NCI-H2081 (cell line): ENCODE results near the gene ZGRF1.
"Not testable (repeated sequence)": the region's sequence is repeated elsewhere in the genome, so short reads cannot be mapped to it uniquely, and the experiment has no call there.

Source experiments
- DNase-seq, 2 experiments: peaks; one replicate each; lab custom pipeline; 2025; lab: John Stamatoyannopoulos, UW

ZGRF1 gene

GRCh38 chr4:112557676-112558411 is 78.9 kb downstream of the ZGRF1 start:
- DNase-seq, result no peak

GRCh38 chr4:112554271-112554670 is 82.4 kb downstream of the ZGRF1 start:
- DNase-seq, result not testable (repeated sequence)

DNA sequence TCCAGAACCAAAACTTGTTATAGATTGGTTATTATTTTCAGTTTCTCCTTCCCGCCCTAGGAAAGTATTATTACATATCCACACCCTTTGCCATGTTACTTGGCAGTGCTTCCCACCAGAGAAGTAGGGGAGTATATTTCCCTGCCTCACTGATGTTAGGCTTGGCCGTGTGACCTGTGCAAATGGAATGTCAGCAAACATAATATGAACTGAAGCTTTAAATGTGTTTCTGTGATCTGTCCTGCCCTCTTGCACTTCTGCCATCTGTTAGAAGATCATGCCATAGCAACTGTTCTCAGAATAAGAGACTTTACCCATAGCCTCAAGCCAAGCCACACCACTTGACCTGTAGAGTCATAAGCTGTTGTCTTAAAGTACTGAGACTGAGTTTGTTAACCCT is 84.0 kb downstream of the ZGRF1 start:
- DNase-seq, result no peak

DNA sequence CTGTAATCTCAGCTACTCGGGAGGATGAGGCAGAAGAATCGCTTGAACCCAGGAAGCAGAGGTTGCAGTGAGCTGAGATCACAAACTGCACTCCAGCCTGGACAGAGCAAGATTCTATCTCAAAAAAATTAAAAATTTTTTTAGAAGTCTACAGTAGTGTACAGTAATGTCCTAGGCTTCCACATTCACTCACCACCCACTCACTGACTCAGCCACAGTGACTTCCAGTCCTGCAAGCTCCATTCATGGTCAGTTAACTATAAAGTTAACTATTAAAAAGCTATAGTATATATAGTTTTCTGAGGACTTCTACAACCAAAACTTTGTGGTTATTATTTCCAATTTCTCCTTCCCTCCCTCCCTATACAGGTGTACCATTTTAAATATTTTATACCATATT is 86.0 kb downstream of the ZGRF1 start:
- no peak for DNase-seq

DNA sequence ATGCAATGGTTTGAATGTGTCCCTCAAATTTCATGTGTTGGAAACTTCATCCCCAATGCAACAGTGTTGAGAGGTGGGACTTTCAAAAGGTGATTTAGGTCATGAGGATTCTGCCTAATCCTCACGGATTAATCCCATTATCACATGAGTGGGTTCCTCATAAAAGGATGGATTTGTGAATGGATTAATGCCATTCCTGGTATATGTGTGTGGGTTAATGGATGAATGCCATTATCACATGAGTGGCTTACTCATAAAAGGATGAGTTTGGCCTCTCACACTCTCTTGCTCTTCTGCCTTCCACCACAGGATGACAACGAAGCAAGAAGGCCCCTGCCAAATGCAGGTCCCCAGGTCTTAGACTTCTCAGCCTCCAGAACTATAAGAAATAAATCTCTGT is 90.2 kb downstream of the ZGRF1 start:
- DNase-seq, result no peak

GRCh38 chr4:112545346-112545745 is 91.4 kb downstream of the ZGRF1 start:
- DNase-seq, result no peak

GRCh38 chr4:112540695-112541094 is 96.0 kb downstream of the ZGRF1 start:
- DNase-seq, result no peak

DNA sequence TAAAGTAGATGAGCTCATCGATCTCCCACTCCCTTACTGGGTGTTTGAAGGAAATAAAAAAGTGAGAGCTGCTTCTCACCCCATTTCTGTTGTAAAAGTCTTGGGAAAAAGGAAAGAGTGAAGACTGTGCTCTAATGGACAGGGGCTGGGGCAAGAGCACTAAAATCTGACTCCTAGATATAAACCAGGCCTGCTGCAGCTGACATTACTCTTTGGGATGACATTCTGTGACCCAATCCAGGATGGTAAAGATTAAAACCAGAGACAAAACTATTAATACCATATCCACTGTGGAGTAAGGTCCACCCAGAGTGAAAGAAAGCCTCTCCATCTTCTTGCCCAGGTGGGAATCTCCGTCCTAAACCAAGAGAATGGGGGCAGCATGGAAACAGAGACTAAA is 100.6 kb downstream of the ZGRF1 start:
- no peak for DNase-seq

- DNase-seq, result no peak
Measured at GRCh38 chr4:112532267-112532666, 104.4 kb downstream of the ZGRF1 start.

DNA sequence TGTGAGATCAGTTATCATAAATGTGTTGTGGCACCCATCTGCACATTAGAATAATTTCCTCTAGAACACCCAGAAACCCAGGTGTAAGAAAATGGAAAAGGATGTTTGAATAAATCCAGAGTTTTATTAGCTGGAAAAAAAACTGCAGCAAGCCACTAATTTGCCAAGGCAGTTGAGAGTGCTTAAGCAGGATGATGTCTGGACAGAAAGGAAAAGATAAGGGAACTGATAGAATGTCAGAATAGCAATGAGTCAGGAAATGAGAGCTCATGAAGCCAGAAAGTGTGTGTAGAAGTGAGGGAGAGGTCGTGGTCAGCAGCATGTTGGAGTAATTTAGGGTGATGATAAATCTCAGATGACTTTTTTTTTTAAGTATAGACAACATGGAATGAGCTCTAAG is 105.6 kb downstream of the ZGRF1 start:
- DNase-seq, result no peak

- DNase-seq, result no peak
Measured at GRCh38 chr4:112526061-112526460, 110.6 kb downstream of the ZGRF1 start.

DNA sequence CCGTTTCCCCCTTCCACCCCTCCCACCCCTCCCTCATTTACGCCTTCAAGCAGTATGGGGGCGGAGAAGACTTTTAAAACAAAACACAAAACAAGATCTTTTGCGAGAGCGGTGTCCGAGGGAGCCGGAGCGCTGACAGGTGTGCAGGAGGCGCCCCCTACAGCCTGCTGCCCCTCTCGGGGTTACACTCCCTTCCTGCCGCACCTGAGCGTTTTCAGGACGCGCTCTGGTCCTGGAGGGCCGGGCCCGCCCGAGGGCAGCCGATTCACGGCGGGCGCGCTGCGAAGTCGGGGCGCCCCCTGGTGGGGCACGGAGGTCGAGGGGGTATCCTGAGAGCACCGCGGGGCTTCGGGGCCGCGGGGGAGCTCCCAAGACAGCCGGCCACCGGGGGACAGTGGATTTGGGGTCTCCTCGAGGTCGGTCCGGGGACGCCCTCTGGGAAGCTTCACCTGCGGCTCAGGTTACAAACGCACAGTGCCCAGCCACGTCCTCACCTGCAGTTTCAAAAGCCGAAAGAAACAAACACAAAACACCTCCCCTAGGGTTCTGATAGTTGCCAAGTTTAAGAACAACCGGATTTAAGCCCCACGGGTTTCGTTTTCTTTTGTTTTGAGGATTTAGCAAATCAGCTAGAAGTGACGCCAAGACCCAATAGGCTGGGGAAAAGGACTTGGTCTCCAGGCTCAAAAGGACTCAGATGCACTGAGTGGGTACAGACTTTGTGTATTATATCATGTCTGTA is 112.8 kb downstream of the ZGRF1 start:
- peak; percentile 54 to 72 for DNase-seq

DNA sequence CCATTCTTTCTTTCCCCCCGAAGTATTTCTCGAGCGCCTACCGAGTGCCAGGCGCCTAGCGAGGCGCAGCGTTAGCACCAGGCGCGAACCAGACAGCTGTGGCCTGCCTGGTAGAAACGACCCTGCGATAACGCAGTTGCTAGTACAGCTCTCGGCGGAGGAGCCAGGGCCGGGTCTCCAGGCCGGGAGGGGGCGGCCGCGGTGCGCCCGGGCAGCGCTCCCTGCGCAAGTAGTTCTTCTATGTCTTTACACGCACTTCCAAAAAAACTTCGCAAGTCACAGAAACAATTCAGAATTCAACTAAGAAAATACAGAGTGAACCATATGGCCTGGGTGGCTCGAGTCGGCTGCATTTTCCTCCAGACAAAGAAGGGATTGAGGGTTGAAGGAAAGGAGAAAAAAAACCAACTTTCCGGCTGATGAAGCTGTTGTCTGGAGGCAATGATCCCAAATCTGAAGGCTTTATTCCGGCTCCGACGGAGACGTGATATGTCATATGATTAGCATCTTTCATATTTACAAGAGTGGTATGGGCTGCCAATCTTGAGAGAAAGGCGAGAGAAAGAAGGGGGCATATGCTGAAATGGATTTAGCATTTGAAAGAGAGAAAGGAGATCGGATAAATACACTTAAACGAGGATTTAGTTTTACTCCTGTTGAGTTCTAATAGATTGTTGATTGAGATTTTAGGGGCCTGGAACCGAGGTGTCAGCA is 113.5 kb downstream of the ZGRF1 start:
- DNase-seq, result no peak

DNA sequence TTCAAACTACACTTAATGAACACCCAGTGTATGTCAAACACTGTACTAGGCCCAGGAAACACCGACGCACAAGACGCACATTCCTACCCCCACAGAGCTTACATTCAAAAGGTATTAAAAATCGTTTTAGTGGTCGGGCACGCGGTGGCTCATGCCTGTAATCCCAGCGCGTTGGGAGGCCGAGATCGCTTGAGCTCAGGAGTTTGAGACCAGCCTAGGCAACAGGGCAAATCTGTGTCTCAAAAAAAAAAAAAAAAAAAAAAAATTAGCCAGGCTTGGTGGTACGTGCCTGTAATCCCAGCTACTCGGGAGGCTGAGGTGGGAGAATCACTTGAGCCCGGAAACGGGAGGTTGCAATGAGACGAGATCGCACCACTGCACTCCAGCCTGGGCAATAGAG is 114.3 kb downstream of the ZGRF1 start:
- not testable (repeated sequence) for DNase-seq

GRCh38 chr4:112521123-112522023 is 115.3 kb downstream of the ZGRF1 start:
- DNase-seq, result no peak

DNA sequence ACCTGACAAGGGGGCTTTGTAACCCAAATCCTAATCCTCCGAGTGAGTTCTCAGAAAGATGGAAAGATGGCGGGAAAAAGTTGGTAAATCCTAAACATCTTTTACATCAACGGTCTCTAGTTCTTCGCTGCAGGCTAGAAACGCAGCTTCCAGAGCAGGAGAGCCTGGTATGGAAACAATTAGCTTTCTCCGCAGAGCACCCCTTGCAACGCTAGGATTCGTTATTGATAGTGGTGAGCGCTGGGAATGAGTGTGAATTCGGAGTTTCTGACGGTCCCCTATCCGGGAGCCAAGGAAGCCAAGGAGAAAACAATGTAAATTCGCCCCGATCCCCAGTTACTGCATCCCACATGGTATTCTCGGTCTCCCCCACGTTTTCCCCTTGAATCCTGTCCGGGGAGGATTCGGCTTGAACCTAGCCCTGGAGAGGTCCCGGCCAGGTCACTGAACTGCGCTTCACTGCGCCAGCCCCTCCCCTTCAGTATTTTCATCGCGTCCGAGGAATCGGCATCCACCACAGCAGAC is 116.0 kb downstream of the ZGRF1 start:
- DNase-seq, result no peak

DNA sequence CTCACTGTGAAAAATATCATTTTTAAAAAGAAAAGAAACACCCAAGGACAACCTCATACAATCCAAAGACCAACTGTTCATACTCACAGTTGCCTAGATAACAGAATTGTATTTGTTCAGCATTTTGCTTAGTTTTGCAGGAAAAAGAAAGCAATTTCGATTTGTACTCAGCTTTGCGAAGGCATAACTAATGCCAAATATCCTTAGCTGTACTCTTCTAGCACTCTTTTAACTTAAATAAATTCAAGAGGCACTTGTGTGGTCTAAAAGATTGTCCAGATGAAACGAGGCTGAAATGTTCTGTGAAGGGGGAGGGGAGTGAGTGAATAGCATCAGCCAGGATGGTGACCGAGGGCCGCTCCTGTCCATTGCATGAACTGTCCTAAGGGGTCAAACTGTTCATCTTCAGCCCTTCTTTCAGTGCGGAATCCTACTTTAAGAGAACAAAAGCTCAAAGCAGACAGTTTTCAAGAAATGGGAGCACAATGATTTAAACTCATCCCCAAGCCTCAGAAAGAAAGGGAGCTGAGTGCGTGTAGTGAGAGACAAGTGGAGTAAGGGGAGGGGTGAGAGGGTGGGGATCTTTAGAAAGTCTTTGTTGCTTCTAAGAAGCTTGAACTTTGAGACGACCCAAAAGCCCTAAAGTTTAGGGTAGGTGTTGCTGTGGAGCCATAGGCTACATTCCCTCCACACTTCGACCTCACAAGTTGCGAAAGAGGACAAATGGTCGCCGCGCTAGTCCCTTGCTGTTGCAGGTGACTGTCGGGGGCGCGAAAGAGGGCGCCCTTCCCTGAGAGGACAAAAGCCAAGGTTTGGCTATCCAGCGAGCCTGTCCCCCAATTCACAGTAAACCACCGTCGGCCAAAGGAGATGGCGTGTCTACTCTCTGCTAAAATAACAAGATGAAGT is 116.8 kb downstream of the ZGRF1 start:
- no peak for DNase-seq

DNA sequence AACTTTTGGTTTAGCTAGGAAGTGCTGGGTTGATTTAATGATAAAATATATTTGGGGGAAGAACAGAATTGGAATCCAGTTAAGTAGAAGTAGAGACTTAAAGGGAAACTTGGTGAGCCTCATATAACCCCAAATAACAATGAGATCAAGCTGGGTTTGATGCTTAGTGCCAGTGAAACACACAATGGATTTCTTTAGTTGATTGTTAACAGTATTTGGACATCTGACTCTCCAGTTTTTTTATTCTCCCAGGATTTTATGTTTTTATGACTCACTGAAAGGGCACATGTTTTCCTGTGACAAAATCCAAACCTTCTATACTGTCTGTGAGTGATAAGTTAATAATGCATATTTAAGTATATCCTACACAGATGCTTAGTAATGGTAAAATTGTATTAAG is 118.0 kb downstream of the ZGRF1 start:
- DNase-seq, result no peak

DNA sequence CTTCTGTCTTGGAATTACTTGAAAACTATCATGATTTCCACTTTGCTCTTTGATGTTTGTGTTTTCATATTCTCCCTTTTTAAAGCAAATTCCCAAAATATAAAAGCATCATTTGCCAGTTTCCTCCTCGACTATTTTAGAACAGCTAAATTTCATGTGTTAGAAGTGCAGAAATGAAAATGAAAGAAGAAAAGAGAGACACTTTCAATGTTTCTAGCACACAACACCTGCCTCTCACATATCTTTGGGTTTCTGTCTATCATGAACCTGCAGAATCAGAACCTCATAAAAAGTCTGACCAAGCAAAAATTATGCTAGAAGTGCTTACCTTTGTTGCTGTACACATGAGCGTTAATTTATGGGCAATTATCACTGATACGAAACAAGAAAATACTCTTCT is 118.8 kb downstream of the ZGRF1 start:
- DNase-seq, result no peak

DNA sequence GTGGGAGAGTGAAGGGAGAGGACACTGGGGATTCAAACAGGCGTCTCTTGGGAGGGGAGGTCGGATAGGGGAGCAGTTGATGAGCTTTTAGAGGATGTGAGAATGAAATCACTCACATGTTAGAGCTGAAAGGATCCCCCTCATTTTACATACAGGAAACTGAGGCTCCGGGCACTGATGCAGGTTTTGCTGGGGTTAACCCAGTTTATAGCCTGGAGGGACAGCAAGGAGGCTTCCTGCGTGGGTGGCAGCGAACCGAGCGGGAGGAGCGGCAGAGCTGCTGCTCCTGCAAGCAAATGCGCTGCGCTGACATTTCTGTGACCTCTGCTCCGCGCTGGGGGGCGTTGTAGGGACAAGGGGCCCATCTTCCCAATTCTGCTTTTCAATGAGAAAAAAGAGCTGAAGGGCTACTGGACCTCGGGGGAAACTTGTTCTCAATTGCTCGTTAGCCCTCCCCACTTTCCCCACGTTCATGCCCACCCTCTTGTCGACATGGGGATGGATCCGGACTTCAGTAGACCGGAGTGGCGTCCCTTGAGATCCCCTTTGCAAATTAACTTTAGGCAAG is 119.6 kb downstream of the ZGRF1 start:
- no peak for DNase-seq
